ENCODE results near the gene ZBTB42. TPM values are rescaled to one million over a fixed set of nuclear protein-coding genes. Genes with fewer than 3 reads are reported as not detected.

ZBTB42 gene
- total and polyA plus RNA-seq, 2 of the 13 experiments (the other 11 are each of a cell fraction or from before 2014, with no cell fraction given): 2.8 to 4.2 TPM

DNA sequence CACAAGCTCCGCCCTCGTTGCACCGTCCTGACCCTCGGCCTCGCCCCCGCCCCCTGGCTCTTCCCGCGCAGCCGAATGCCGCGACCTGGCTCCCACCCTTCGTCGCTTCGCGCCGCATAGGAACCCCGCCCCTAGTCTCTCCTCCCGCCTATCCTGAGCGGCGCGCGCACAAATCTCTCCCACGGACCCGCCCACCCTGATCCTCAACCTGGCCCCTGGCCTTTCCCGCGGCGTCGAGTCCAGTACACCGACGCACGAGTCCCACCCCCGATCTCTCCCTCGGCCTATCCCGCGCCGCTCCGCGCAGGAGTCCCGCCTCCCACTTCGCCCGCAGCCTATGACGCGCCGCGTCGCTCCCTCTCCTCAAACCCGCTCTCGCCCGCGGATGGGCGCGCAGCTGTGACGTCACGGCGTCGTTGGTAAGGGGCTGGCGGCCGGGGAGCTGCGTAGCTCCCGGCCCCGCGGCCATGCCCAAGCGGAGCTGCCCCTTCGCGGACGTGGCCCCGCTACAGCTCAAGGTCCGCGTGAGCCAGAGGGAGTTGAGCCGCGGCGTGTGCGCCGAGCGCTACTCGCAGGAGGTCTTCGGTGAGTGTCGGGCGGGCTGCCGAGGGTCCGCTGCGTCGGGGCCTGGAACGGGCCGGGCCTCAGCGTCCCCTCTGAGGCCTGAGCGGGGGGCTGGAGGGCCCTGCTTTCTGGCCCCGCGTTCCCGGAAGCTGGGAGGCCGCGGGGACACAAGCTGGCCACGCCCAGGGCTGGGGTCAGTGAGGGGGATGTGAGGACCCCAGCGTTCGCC, 48.0 kb upstream of the ZBTB42 start, which contains the start of gene SIVA1 (continued):
- TF ChIP-seq ZNF749 (CRISPR knock-in tag; IDR thresholded peaks at IDR 0.05; ENCODE audit: borderline replicate concordance): peak; percentile 83; the same call in 1 of the 2 replicates
- TF ChIP-seq ZNF292 (CRISPR knock-in tag; IDR thresholded peaks at IDR 0.05; ENCODE audit: borderline replicate concordance, low read depth): no peak
- peak; percentile 9 for TF ChIP-seq IRX3 (CRISPR knock-in tag; IDR thresholded peaks at IDR 0.05; ENCODE audit: borderline replicate concordance, low read depth)
- no peak for TF ChIP-seq ZBTB3 (CRISPR knock-in tag; IDR thresholded peaks at IDR 0.05; ENCODE audit: borderline replicate concordance, low read depth)
- TF ChIP-seq ZNF550 (CRISPR knock-in tag; IDR thresholded peaks at IDR 0.05; ENCODE audit: borderline replicate concordance): no peak
- TF ChIP-seq MZF1 (CRISPR knock-in tag; IDR thresholded peaks at IDR 0.05; ENCODE audit: borderline replicate concordance): no peak
- peak; percentile 43; the same call in 1 of the 2 replicates for TF ChIP-seq CHD2 (IDR thresholded peaks at IDR 0.05; ENCODE audit: low read depth, low read length)
- no peak for TF ChIP-seq KLF12 (CRISPR knock-in tag; IDR thresholded peaks at IDR 0.05; ENCODE audit: borderline replicate concordance)
- TF ChIP-seq, protein P1, sequence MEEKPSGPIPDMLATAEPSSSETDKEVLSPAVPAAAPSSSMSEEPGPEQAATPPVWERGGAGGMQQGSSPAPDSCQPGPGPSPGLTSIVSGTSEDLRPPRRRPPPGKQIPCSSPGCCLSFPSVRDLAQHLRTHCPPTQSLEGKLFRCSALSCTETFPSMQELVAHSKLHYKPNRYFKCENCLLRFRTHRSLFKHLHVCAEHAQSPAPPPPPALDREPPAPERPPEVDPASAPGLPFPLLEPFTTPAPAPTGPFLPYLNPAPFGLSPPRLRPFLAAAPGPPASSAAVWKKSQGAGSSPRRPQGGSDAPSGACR (CRISPR knock-in tag; IDR thresholded peaks at IDR 0.05): no peak; the same call in 1 of the 2 replicates
- TF ChIP-seq, protein P2, sequence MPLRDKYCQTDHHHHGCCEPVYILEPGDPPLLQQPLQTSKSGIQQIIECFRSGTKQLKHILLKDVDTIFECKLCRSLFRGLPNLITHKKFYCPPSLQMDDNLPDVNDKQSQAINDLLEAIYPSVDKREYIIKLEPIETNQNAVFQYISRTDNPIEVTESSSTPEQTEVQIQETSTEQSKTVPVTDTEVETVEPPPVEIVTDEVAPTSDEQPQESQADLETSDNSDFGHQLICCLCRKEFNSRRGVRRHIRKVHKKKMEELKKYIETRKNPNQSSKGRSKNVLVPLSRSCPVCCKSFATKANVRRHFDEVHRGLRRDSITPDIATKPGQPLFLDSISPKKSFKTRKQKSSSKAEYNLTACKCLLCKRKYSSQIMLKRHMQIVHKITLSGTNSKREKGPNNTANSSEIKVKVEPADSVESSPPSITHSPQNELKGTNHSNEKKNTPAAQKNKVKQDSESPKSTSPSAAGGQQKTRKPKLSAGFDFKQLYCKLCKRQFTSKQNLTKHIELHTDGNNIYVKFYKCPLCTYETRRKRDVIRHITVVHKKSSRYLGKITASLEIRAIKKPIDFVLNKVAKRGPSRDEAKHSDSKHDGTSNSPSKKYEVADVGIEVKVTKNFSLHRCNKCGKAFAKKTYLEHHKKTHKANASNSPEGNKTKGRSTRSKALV (CRISPR knock-in tag; IDR thresholded peaks at IDR 0.05): peak; percentile 32; the same call in 1 of the 2 replicates
- TF ChIP-seq NFE2 (CRISPR knock-in tag; IDR thresholded peaks at IDR 0.05): no peak
- TF ChIP-seq, protein P3, sequence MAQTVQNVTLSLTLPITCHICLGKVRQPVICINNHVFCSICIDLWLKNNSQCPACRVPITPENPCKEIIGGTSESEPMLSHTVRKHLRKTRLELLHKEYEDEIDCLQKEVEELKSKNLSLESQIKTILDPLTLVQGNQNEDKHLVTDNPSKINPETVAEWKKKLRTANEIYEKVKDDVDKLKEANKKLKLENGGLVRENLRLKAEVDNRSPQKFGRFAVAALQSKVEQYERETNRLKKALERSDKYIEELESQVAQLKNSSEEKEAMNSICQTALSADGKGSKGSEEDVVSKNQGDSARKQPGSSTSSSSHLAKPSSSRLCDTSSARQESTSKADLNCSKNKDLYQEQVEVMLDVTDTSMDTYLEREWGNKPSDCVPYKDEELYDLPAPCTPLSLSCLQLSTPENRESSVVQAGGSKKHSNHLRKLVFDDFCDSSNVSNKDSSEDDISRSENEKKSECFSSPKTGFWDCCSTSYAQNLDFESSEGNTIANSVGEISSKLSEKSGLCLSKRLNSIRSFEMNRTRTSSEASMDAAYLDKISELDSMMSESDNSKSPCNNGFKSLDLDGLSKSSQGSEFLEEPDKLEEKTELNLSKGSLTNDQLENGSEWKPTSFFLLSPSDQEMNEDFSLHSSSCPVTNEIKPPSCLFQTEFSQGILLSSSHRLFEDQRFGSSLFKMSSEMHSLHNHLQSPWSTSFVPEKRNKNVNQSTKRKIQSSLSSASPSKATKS (CRISPR knock-in tag; IDR thresholded peaks at IDR 0.05): no peak
- no peak for TF ChIP-seq FOXP1 (IDR thresholded peaks at IDR 0.05)
- no peak for TF ChIP-seq FOXP1 (CRISPR knock-in tag; IDR thresholded peaks at IDR 0.05)
- peak; percentile 60; the same call in 1 of the 2 replicates for TF ChIP-seq ZNF598 (CRISPR knock-in tag; IDR thresholded peaks at IDR 0.05; ENCODE audit: borderline replicate concordance)
- TF ChIP-seq MAZ (IDR thresholded peaks at IDR 0.05; ENCODE audit: borderline replicate concordance, low read depth, low read length): peak; percentile 74
- TF ChIP-seq MAZ (CRISPR knock-in tag; IDR thresholded peaks at IDR 0.05; ENCODE audit: low read depth): peak; percentile 76; the same call in 1 of the 2 replicates
- no peak for TF ChIP-seq ZNF572 (CRISPR knock-in tag; IDR thresholded peaks at IDR 0.05)
- peak; percentile 86 for TF ChIP-seq YY1 (IDR thresholded peaks at IDR 0.05; ENCODE audit: insufficient read depth, insufficient replicate concordance, low read depth, low read length)
- no peak for TF ChIP-seq MLLT10 (CRISPR knock-in tag; IDR thresholded peaks at IDR 0.05)
- TF ChIP-seq, protein P4, sequence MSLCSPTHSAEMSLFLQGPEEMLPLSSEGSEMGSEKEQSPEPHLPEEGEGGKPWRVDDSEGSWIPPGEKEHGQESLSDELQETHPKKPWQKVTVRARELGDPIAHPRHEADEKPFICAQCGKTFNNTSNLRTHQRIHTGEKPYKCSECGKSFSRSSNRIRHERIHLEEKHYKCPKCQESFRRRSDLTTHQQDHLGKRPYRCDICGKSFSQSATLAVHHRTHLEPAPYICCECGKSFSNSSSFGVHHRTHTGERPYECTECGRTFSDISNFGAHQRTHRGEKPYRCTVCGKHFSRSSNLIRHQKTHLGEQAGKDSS (CRISPR knock-in tag; IDR thresholded peaks at IDR 0.05; ENCODE audit: borderline replicate concordance, low read depth): peak; percentile 66; the same call in 1 of the 2 replicates
- no peak for TF ChIP-seq ZNF652 (CRISPR knock-in tag; IDR thresholded peaks at IDR 0.05; ENCODE audit: borderline replicate concordance, low read depth)
- TF ChIP-seq, protein P5, sequence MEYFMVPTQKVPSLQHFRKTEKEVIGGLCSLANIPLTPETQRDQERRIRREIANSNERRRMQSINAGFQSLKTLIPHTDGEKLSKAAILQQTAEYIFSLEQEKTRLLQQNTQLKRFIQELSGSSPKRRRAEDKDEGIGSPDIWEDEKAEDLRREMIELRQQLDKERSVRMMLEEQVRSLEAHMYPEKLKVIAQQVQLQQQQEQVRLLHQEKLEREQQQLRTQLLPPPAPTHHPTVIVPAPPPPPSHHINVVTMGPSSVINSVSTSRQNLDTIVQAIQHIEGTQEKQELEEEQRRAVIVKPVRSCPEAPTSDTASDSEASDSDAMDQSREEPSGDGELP (IDR thresholded peaks at IDR 0.05; ENCODE audit: borderline replicate concordance, low read depth): peak; percentile 24; the same call in 1 of the 2 replicates

Measured in HepG2 (cell line).